Suprapubic skin (tissue), 4 donors: ENCODE data around the gene SLC7A4. TPM values are rescaled to one million over a fixed set of nuclear protein-coding genes. Genes with fewer than 3 reads are reported as not detected.
"Not testable (repeated sequence)": the region's sequence is repeated elsewhere in the genome, so short reads cannot be mapped to it uniquely, and the experiment has no call there.

Source experiments
- DNase-seq, 2 donors: peaks; one replicate each; pipeline ENCODE4 v3.0.0-alpha.2; 2019; ENCODE audit warnings: low spot score in 2 of 2
- H3K27ac ChIP-seq: fragments of 200-600 bp; sonication (generic); one replicate; pipeline ENCODE4 v1.5.1; 2019
- H3K27me3 ChIP-seq: fragments of 200-600 bp; sonication (generic); one replicate; pipeline ENCODE4 v1.5.1; 2019
- H3K36me3 ChIP-seq: fragments of 200-600 bp; sonication (generic); one replicate; pipeline ENCODE4 v1.5.1; 2019
- H3K4me1 ChIP-seq: fragments of 200-600 bp; sonication (generic); one replicate; pipeline ENCODE4 v1.5.1; 2019
- H3K4me3 ChIP-seq: fragments of 200-600 bp; sonication (generic); one replicate; pipeline ENCODE4 v1.5.1; 2019; ENCODE audit warnings: mild to moderate bottlenecking
- H3K9me3 ChIP-seq: fragments of 200-600 bp; sonication (generic); one replicate; pipeline ENCODE4 v1.5.1; 2019
- CTCF ChIP-seq, 2 donors: fragments of 200-600 bp in 1 of 2; fragments of 450-650 bp in 1 of 2; sonication (generic) in 1 of 2; IDR thresholded peaks; one replicate each; pipeline ENCODE4 v1.5.1; 2016 to 2019; ENCODE audit warnings: antibody characterized with exemption in 2 of 2, mild to moderate bottlenecking in 1 of 2, moderate library complexity in 1 of 2
- EP300 ChIP-seq: sonication (generic); formaldehyde crosslinking; IDR thresholded peaks from one replicate; pipeline ENCODE4 v1.6.1; 2017; ENCODE audit warnings: antibody characterized with exemption
- POLR2A ChIP-seq, 2 donors: fragments of 450-650 bp; IDR thresholded peaks; one replicate each; pipeline ENCODE4 v1.6.1; 2017; ENCODE audit warnings: antibody characterized with exemption in 2 of 2, mild to moderate bottlenecking in 2 of 2, moderate library complexity in 2 of 2
- POLR2AphosphoS5 ChIP-seq, 3 donors: sonication (generic); formaldehyde crosslinking; IDR thresholded peaks; one replicate each; pipeline ENCODE4 v1.6.1; 2017; ENCODE audit warnings: antibody characterized with exemption in 3 of 3
- WGBS: methylation state at CpG from one replicate; pipeline ENCODE4 v1.1.5; 2018; 5-methylcytosine and 5-hydroxymethylcytosine counted together
- total RNA-seq, 4 donors: library from RNA; depleted of rRNA; stranded (reverse); fragments of >200 nt; gene quantifications; one replicate each; pipeline ENCODE4 v1.1.0, GENCODE V29; 2016

The SLC7A4 gene
- total RNA-seq, 4 donors from 2014 or later: 0.48 to 2.2 (median 1.6) TPM

- TF ChIP-seq EP300 (no peak), POLR2AphosphoS5 (IDR thresholded peaks at IDR 0.05) (no peak), POLR2A (IDR thresholded peaks at IDR 0.05) (no peak), CTCF (IDR thresholded peaks at IDR 0.05) (no peak)
- Histone ChIP-seq H3K27me3 (no peaks in the 10 kb centered on the region), H3K9me3 (no peaks in the 10 kb centered on the region), H3K4me1 (peaks cover 21% of the 10 kb centered on the region), H3K27ac (no peak overlapping the region), H3K36me3 (no peaks in the 10 kb centered on the region), H3K4me3 (peak overlapping the region; percentile 41)
- no peak for DNase-seq
- WGBS: 13% methylated on average over 15 of the region's 15 CpGs
Observed at GRCh38 chr22:21044931-21045584, 12.7 kb upstream of the SLC7A4 start.

- no peak overlapping the region for H3K4me3 ChIP-seq
- peaks cover 21% of the 10 kb centered on the region for H3K4me1 ChIP-seq
- DNase-seq: no peak
- no peak for TF ChIP-seq POLR2A (IDR thresholded peaks at IDR 0.05)
- no peak for TF ChIP-seq CTCF (IDR thresholded peaks at IDR 0.05)
- no peak for TF ChIP-seq POLR2AphosphoS5 (IDR thresholded peaks at IDR 0.05)
- no peak for TF ChIP-seq EP300
- no peaks in the 10 kb centered on the region for H3K36me3 ChIP-seq
- H3K27me3 ChIP-seq: no peaks in the 10 kb centered on the region
- H3K9me3 ChIP-seq: no peaks in the 10 kb centered on the region
- H3K27ac ChIP-seq: no peak overlapping the region
- 82% methylated on average over 8 of the region's 15 CpGs for WGBS
Observed at GRCh38 chr22:21043860-21044535, 11.6 kb upstream of the SLC7A4 start.

DNA sequence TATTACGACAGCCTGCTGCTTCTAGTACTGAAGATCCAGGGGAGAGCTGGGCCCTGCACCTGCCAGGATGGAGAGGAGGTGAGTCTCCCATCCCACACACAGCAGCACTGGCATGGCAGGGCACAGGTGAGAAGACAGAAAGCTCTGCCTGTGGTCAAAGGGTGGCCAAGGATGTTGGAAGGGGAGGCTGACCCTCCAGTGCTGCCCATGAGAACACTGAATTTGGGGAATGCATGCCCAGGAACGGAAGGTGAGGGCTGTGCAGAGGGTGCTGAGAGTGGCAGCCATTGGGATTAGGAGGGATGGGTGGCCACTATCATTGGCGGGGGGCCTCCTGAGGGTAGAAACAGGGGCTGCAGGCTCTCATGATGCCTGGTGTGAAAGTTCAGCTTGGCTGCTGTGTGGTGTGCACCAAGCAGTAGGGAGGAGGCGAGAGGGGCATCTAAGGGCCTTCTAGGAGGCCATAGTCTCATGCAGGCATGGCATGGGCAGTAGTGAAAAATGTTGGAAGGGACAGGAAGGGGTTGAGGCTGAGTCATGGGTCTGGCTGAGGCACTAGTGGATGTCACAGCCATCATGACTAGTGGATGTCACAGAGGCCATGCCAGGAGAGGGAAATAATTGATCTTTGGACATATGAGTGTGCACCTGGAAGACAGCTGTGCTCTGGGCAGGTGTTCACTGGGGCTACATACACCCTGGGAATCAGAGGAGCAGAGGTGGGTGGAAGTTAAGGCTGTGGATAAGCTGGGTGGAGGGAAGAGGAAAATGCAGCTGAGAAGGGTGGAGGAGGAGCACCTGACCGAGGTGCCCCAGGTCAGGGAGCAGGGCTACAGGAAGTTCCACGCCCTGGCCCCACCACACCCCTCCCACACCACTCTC, 10.9 kb upstream of the SLC7A4 start:
- Histone ChIP-seq H3K9me3 (no peaks in the 10 kb centered on the region), H3K27me3 (no peaks in the 10 kb centered on the region), H3K4me3 (no peak overlapping the region), H3K36me3 (no peaks in the 10 kb centered on the region), H3K4me1 (peaks cover 25% of the 10 kb centered on the region), H3K27ac (no peak overlapping the region)
- WGBS: 83% methylated on average over 6 of the region's 6 CpGs
- no peak for DNase-seq
- no peak for TF ChIP-seq POLR2A (IDR thresholded peaks at IDR 0.05)
- TF ChIP-seq CTCF (IDR thresholded peaks at IDR 0.05): no peak
- no peak for TF ChIP-seq EP300
- TF ChIP-seq POLR2AphosphoS5 (IDR thresholded peaks at IDR 0.05): no peak

DNA sequence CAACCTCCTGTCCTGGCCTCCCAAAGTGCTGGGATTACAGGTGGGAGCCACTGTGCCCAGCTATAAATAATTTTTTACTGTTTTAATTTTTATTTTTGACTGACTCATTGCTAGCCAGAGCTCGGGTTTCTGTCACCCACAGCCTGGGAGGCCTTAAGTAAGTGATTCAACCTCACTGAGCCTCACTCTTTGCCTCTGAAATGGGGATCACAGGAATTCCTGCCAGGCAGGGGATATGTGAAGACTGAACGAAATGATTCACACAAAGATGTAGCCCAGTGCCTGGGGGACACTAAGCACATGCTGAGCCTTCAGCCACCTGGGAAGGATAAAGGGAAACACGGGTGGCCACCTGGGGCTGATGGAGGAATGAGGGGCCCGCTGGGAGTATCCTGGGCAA, 9.6 kb upstream of the SLC7A4 start:
- 79% methylated on average over 4 of the region's 4 CpGs for WGBS
- no peak for DNase-seq
- Histone ChIP-seq H3K27me3 (no peaks in the 10 kb centered on the region), H3K27ac (no peak overlapping the region), H3K36me3 (no peaks in the 10 kb centered on the region), H3K4me3 (no peak overlapping the region), H3K4me1 (peaks cover 34% of the 10 kb centered on the region), H3K9me3 (no peaks in the 10 kb centered on the region)
- no peak for TF ChIP-seq EP300
- no peak for TF ChIP-seq POLR2A (IDR thresholded peaks at IDR 0.05)
- TF ChIP-seq CTCF (IDR thresholded peaks at IDR 0.05): no peak
- TF ChIP-seq POLR2AphosphoS5 (IDR thresholded peaks at IDR 0.05): no peak

DNA sequence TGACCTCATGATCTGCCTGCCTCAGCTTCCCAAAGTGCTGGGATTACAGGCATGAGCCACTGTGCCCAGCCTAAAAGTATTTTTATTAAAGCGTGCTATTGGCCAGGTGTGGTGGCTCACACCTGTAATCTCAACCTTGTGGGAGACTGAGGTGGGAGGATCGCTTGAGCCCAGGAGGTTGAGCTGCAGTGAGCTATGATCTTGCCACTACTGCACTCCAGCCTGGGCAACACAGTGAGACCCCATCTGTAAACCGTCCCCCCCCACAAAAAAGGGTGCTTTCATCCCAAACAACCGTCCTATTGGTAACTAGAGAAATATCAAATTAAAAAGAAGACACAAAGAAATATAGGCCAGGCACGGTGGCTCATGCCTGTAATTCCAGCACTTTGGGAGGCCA, 6.8 kb upstream of the SLC7A4 start:
- H3K9me3 ChIP-seq, H3K27me3 ChIP-seq, H3K4me3 ChIP-seq, H3K36me3 ChIP-seq, H3K27ac ChIP-seq, DNase-seq: not testable (repeated sequence)
- WGBS: 90% methylated on average over 5 of the region's 5 CpGs
- peaks cover 13% of the 10 kb centered on the region for H3K4me1 ChIP-seq
